Activated CD8-positive, alpha-beta T cell treated with anti-CD3 and anti-CD28 coated beads for 36 hours (primary cell): Measurements from ENCODE around the gene THOC7. TPM values are rescaled to one million over a fixed set of nuclear protein-coding genes. Genes with fewer than 3 reads are reported as not detected.

Experiments used
- ATAC-seq: fragments of 200-7000 bp; cut with Tn5 transposase; one replicate; pipeline ENCODE4 v1.10.0; 2021; ENCODE audit warnings: mild to moderate bottlenecking, moderate library complexity
- CTCF ChIA-PET: fragments of 350-600 bp; sonication (Branson Sonifier 250); formaldehyde crosslinking; loops from one replicate; lab custom pipeline; 2021; ENCODE audit warnings: antibody characterized with exemption; lab: Charles Lee
- POLR2A ChIA-PET: fragments of 350-600 bp; sonication (Branson Sonifier 250); formaldehyde crosslinking; loops from one replicate; lab custom pipeline; 2021; ENCODE audit warnings: antibody characterized with exemption; lab: Charles Lee
- DNase-seq: peaks from one replicate; pipeline ENCODE4 v3.0.0-alpha.2; 2020
- H3K27ac Mint-ChIP-seq: one replicate; pipeline ENCODE4 v1.8.0; 2021; ENCODE audit warnings: mild to moderate bottlenecking, mixed read lengths
- H3K27me3 Mint-ChIP-seq: one replicate; pipeline ENCODE4 v1.8.0; 2021; ENCODE audit warnings: mixed read lengths
- H3K36me3 Mint-ChIP-seq: one replicate; pipeline ENCODE4 v1.8.0; 2021; ENCODE audit warnings: low read depth, mixed read lengths
- H3K4me1 Mint-ChIP-seq: one replicate; pipeline ENCODE4 v1.8.0; 2021; ENCODE audit warnings: low read depth, mixed read lengths
- H3K4me3 Mint-ChIP-seq: one replicate; pipeline ENCODE4 v1.8.0; 2021; ENCODE audit warnings: mild to moderate bottlenecking, moderate library complexity, mixed read lengths
- H3K9me3 Mint-ChIP-seq: one replicate; pipeline ENCODE4 v1.8.0; 2021; ENCODE audit warnings: mixed read lengths
- intact Hi-C: fragments of 100-400 bp; cut with micrococcal nuclease; formaldehyde crosslinking; loops from one replicate; pipeline ENCODE4 v1.10.0; 2022
- total RNA-seq, 2 experiments: library from RNA; stranded (reverse); gene quantifications; one replicate each; pipeline ENCODE4 v1.2.3, GENCODE V29; 2021
- TF ChIP-seq, protein P1 (sequence below): fragments of 200-600 bp; IDR thresholded peaks from one replicate; pipeline ENCODE4 v1.8.0; 2022; ENCODE audit warnings: antibody characterized with exemption, mild to moderate bottlenecking

Gene THOC7
- total RNA-seq, 2 experiments from 2014 or later: 85.0 to 85.5 TPM

DNA sequence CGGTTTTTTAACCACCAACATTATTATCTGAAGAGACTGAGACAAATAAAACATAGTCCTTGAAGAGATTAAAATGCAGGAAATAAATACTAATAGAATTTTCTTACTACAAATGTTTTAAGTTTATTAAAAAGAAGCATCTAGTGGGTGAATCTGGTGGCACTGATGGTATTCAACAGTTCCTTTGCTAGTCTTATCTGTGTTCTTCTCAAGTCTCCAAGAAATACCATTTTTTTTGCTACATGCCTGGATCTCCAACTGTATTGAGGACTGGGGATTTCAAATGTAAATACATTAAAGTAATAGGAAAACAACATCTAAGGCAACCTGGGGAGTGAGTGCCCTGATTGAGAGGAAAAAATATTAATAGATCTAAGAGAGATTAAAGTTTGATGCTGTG, 21.9 kb downstream of the THOC7 start:
- Mint-ChIP-seq H3K4me1 (peaks cover 6% of the 10 kb centered on the region), H3K36me3 (peaks cover 12% of the 10 kb centered on the region), H3K27me3 (no peaks in the 10 kb centered on the region), H3K27ac (no peak overlapping the region), H3K4me3 (no peak overlapping the region), H3K9me3 (peaks cover 4% of the 10 kb centered on the region)
- TF ChIP-seq, protein P1, sequence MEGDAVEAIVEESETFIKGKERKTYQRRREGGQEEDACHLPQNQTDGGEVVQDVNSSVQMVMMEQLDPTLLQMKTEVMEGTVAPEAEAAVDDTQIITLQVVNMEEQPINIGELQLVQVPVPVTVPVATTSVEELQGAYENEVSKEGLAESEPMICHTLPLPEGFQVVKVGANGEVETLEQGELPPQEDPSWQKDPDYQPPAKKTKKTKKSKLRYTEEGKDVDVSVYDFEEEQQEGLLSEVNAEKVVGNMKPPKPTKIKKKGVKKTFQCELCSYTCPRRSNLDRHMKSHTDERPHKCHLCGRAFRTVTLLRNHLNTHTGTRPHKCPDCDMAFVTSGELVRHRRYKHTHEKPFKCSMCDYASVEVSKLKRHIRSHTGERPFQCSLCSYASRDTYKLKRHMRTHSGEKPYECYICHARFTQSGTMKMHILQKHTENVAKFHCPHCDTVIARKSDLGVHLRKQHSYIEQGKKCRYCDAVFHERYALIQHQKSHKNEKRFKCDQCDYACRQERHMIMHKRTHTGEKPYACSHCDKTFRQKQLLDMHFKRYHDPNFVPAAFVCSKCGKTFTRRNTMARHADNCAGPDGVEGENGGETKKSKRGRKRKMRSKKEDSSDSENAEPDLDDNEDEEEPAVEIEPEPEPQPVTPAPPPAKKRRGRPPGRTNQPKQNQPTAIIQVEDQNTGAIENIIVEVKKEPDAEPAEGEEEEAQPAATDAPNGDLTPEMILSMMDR: no peak
- ChIA-PET POLR2A (no interaction called here), CTCF (interaction anchor here (1.6 kb wide), 1 partner anchor 24 kb away, joined by 4 read pairs; no protein-coding TSS in a partner anchor)
- ATAC-seq: no peak
- intact Hi-C loops: no loop called here
- DNase-seq: no peak

GRCh38 chr3:63832395-63832794, 31.2 kb downstream of the THOC7 start:
- Mint-ChIP-seq H3K4me3 (no peak overlapping the region), H3K9me3 (no peaks in the 10 kb centered on the region), H3K27ac (no peak overlapping the region), H3K4me1 (no peaks in the 10 kb centered on the region), H3K36me3 (peaks cover 19% of the 10 kb centered on the region), H3K27me3 (no peaks in the 10 kb centered on the region)
- POLR2A ChIA-PET: no interaction called here
- CTCF ChIA-PET: no interaction called here
- intact Hi-C loops: no loop called here
- ATAC-seq (no peak), DNase-seq (no peak)
- TF ChIP-seq, protein P1: no peak

- Mint-ChIP-seq H3K4me1 (no peaks in the 10 kb centered on the region), H3K27me3 (no peaks in the 10 kb centered on the region), H3K4me3 (no peak overlapping the region), H3K9me3 (no peaks in the 10 kb centered on the region), H3K36me3 (peaks cover 20% of the 10 kb centered on the region), H3K27ac (no peak overlapping the region)
- TF ChIP-seq, protein P1: no peak
- intact Hi-C loops: no loop called here
- CTCF ChIA-PET: no interaction called here
- POLR2A ChIA-PET: interaction anchor here (0.6 kb wide), 1 partner anchor 90 kb away, joined by 3 read pairs; no protein-coding TSS in a partner anchor
- DNase-seq (no peak), ATAC-seq (no peak)
Observed at GRCh38 chr3:63830526-63830925, 33.1 kb downstream of the THOC7 start.

GRCh38 chr3:63824309-63824708, 39.3 kb downstream of the THOC7 start:
- TF ChIP-seq, protein P1: no peak
- DNase-seq: no peak
- Mint-ChIP-seq H3K27ac (no peak overlapping the region), H3K9me3 (no peaks in the 10 kb centered on the region), H3K4me1 (no peaks in the 10 kb centered on the region), H3K4me3 (no peak overlapping the region), H3K27me3 (no peaks in the 10 kb centered on the region), H3K36me3 (peaks cover 2% of the 10 kb centered on the region)
- ChIA-PET POLR2A (no interaction called here), CTCF (no interaction called here)
- intact Hi-C loops: no loop called here
- ATAC-seq: no peak

DNA sequence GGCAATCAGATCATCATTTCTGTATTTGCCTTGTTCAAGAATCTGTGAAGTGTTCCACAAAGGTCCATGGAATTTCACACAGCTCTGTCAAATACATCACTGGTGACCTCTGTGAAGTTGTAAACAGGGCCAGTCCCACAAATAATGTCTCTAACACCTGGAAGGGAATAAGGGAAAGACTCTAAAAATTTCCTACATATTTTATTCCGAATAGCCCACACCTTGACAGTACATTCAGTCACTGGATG, 44.5 kb downstream of the THOC7 start, which contains the start of gene C3orf49:
TSS of gene C3orf49 (plus strand) at position 149 of the 248 bp plus-strand sequence. CDS start 173 bp downstream, outside the sequence.
- TF ChIP-seq, protein P1: no peak
- POLR2A ChIA-PET: no interaction called here
- DNase-seq (no peak), ATAC-seq (no peak)
- intact Hi-C loops: loop anchor here (2.0 kb wide), 1 partner anchor 468 kb away; no protein-coding TSS in a partner anchor
- no peaks in the 10 kb centered on the region for H3K36me3 Mint-ChIP-seq
- no peak within 1 kb of the TSS for H3K27ac Mint-ChIP-seq
- CTCF ChIA-PET: interaction anchor here (0.6 to 5.3 kb wide), 21 partner anchors 10 to 569 kb away, joined by 3 to 81 read pairs (median 3); no protein-coding TSS in a partner anchor
- H3K4me3 Mint-ChIP-seq: no peak within 1 kb of the TSS
- H3K9me3 Mint-ChIP-seq: no peaks in the 10 kb centered on the region
- no peaks in the 10 kb centered on the region for H3K4me1 Mint-ChIP-seq
- no peaks in the 10 kb centered on the region for H3K27me3 Mint-ChIP-seq
